ENCODE data around the gene CALR3. TPM values are rescaled to one million over a fixed set of nuclear protein-coding genes. Genes with fewer than 3 reads are reported as not detected.
A peak's percentile ranks its signal among the peaks of the same experiment; 100 is the strongest.

Gene CALR3
- total and polyA plus RNA-seq, 12 donors = 0.22 TPM; not detected in 11

GRCh38 chr19:16445238-16446107, 50.5 kb downstream of the CALR3 start:
- Histone ChIP-seq H3K27ac (peak overlapping the region in 9 of 10 donors; percentile 44 to 89 (median 62)), H3K27me3 (no peaks in the 10 kb centered on the region), H3K36me3 (peaks cover 0 to 17% (median 0%) of the 10 kb centered on the region in 9 donors), H3K4me3 (no peak overlapping the region), H3K9me3 (no peaks in the 10 kb centered on the region), H3K4me1 (peaks cover 26 to 93% (median 79%) of the 10 kb centered on the region in 9 donors)
- DNase-seq (no peak), ATAC-seq (no peak)
- TF ChIP-seq CTCF (IDR thresholded peaks at IDR 0.05) = no peak
- intact Hi-C loops (cut with DNase I) = no loop called here
- WGBS, 2 donors = 77 to 79% methylated on average over 14 of the region's 14 CpGs

- H3K27ac ChIP-seq = peak overlapping the region in 5 of 10 donors; percentile 40 to 89 (median 67)
- peaks cover 0 to 28% (median 0%) of the 10 kb centered on the region in 9 donors for H3K36me3 ChIP-seq
- ATAC-seq = no peak
- no peak for TF ChIP-seq CTCF (IDR thresholded peaks at IDR 0.05)
- no peaks in the 10 kb centered on the region for H3K9me3 ChIP-seq
- H3K4me3 ChIP-seq = no peak overlapping the region
- no peaks in the 10 kb centered on the region for H3K27me3 ChIP-seq
- DNase-seq = no peak
- peaks cover 26 to 91% (median 76%) of the 10 kb centered on the region in 9 donors for H3K4me1 ChIP-seq
- intact Hi-C loops (cut with DNase I) = no loop called here
- WGBS, 2 donors = 52 to 55% methylated on average over 2 of the region's 2 CpGs
Measured at GRCh38 chr19:16444269-16444600, 51.7 kb downstream of the CALR3 start.

GRCh38 chr19:16442386-16443276, 53.3 kb downstream of the CALR3 start:
- DNase-seq (peak; percentile 38 to 57), ATAC-seq (peak in 7 of 8 donors; percentile 12 to 75 (median 40))
- Histone ChIP-seq H3K27ac (peak overlapping the region; percentile 23 to 89 (median 56)), H3K9me3 (no peaks in the 10 kb centered on the region), H3K4me3 (no peak overlapping the region), H3K36me3 (peaks cover 0 to 41% (median 0%) of the 10 kb centered on the region in 9 donors), H3K4me1 (peaks cover 26 to 92% (median 67%) of the 10 kb centered on the region in 9 donors), H3K27me3 (no peaks in the 10 kb centered on the region)
- intact Hi-C loops (cut with DNase I) = no loop called here
- 30 to 35% methylated on average over 19 of the region's 19 CpGs for WGBS, 2 donors
- TF ChIP-seq CTCF (IDR thresholded peaks at IDR 0.05) = no peak

DNA sequence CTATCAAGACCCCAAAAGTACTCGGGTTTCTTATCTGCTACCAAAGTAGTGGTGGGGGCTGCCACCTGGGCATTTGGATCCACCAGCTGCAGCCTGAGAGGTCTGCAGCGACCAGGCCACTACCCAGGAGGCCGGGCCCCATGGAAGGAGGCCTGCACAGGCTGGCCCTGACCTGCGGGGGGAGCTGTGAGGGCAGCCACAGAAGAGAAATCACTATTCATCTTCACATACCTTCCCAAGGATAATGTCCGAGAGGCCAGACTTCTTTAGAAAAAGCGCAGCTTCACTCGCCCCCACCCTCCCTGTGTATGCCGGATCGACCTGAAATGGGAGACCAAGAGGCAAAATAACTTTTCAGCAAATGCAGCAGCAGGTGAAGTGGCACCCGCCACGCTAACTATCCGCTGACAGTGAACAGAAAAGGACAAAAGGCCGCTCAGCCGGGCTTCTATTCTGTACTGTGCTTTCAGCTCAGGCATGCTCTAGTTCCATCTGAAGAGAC, 54.3 kb downstream of the CALR3 start:
- Histone ChIP-seq H3K9me3 (no peaks in the 10 kb centered on the region), H3K4me3 (no peak overlapping the region), H3K36me3 (peaks cover 0 to 51% (median 5%) of the 10 kb centered on the region in 9 donors), H3K27ac (peak overlapping the region in 7 of 10 donors; percentile 25 to 89 (median 62)), H3K27me3 (no peaks in the 10 kb centered on the region), H3K4me1 (peaks cover 20 to 92% (median 64%) of the 10 kb centered on the region in 9 donors)
- 68 to 78% methylated on average over 14 of the region's 14 CpGs for WGBS, 2 donors
- intact Hi-C loops (cut with DNase I) = no loop called here
- peak in 4 of 8 donors; percentile 27 to 59 (median 46) for ATAC-seq
- TF ChIP-seq CTCF (IDR thresholded peaks at IDR 0.05) = peak in 8 of 9 donors; percentile 6 to 58 (median 46)
- no peak for DNase-seq

Data from heart right ventricle (tissue), 16 donors.